GM19099 (cell line): Measurements from ENCODE around the gene PYGM.

Source experiments
- POLR2A ChIP-seq: IDR thresholded peaks from 3 replicates; pipeline ENCODE4 v1.6.1; 2011; ENCODE audit warnings: low read depth; ENCODE audit not compliant: insufficient read length; ENCODE audit errors: extremely low read depth

PYGM gene

GRCh38 chr11:64759722-64760719 is at the start of gene PYGM:
Gene PYGM (minus strand): TSS chr11:64759974. CDS start chr11:64759898, 76 bp downstream.
- TF ChIP-seq POLR2A = no peak

GRCh38 chr11:64805481-64805880 is 45.7 kb upstream of the PYGM start:
- TF ChIP-seq POLR2A = no peak

DNA sequence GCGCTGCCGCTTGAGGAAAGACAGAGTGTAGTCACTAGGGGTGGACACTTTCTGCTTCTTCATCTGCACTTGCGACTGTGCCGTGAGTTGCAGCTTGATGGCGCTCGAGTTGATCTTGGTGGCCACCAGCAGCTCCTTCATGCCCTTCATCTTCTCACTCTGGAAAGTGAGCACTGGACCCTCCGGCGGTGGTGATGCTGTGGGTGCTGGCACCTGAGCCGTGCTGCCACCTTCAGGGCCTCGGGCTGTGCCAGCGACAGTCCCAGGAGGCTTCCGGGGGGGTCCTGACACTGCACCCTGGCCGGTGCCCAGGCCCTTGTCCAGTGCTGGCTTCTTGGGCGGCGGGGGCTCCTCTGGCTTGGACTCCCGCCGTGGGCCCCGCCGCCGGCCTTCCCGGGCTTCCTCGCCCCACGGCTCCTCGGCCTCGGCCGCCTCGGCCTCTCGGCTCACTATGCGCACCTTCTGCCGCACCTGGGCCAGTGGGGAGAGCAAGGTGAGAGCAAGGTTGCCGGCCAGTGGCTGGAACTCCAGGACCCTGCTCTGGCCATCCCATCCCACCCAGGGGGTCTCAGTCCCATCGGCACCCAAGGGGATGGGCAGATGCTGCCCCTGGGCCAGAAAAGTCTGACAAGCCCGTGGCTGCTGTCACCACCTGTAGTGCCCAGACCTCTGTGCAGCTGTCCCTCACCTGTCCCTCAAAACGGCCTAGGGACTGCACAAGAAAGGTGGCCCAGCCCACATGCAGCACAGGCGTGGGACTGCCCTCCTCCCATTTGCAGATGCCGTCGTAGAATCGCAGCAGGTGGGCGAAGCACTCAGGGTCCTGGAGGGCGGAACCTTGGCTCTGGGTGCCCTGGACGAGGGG is 44.8 kb upstream of the PYGM start:
- TF ChIP-seq POLR2A = no peak

DNA sequence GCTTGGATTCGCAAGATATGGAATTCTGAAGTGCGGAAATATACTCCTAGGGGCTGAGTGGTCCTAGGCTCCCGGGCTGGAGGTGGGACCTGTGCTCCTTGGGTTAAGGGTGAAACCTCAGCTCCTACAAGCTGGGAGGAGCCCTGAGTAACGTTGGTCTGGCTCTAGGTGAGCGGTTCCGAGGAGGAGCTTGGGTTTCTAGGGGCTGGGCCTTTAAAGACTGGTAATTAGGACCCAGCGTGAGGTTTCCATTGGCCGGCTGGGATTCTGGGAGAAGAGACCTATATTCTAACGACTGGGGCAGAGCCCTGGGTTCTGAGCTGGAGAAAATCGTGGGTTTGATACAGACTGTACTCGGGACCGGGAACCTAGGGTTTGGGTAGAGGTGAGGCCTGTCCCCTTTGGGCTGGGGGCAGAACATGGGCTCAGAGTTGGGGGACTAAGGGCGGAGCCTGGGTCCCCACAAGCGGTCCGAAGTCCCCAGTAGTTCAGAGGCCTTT is 44.1 kb upstream of the PYGM start:
- no peak for TF ChIP-seq POLR2A

DNA sequence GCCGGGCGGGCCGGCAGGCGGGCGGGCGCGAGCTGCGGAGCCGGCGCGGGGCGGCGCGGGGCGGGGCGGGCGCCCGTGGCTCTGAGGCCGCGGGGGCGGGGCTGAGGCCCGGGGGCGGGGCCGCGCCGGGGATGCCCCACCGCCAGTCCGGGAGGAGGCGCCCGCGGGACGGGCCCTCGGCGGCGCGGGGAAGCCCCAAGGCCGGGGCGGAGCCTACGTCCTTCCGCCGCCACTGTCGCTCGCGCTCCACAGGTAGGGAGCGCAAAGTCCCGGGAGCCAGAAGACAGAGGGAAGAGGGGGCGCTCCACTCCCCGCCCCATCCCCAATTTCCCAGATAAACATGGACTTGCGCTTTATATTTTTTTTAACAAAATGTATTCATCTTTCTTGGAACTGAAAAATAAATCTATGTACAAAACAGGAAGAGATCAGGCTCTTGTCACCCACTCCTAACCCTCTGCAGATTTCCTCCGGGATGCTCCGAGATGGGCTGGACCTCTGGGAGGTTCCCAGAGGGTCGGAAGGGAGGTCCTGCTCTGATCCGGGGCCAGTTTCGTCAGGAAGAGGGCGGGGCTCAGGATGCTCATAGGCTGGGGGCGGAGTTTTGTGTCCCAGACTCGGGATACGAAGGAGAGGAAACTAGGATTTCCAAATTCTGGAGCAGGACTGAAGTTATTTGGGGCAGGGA is 43.5 kb upstream of the PYGM start, which contains the start of gene MAP4K2:
Gene MAP4K2, minus strand, starts transcription at position 57 of the 688 bp plus-strand sequence. CDS start 65 bp downstream, outside the sequence.
- TF ChIP-seq POLR2A = peak; percentile 52

GRCh38 chr11:64802370-64803157 is 42.8 kb upstream of the PYGM start:
- peak; percentile 26 for TF ChIP-seq POLR2A

- no peak for TF ChIP-seq POLR2A
These were observed 42.0 kb upstream of the PYGM start for GRCh38 chr11:64801561-64802369.

GRCh38 chr11:64801158-64801464 is 41.3 kb upstream of the PYGM start:
- no peak for TF ChIP-seq POLR2A

DNA sequence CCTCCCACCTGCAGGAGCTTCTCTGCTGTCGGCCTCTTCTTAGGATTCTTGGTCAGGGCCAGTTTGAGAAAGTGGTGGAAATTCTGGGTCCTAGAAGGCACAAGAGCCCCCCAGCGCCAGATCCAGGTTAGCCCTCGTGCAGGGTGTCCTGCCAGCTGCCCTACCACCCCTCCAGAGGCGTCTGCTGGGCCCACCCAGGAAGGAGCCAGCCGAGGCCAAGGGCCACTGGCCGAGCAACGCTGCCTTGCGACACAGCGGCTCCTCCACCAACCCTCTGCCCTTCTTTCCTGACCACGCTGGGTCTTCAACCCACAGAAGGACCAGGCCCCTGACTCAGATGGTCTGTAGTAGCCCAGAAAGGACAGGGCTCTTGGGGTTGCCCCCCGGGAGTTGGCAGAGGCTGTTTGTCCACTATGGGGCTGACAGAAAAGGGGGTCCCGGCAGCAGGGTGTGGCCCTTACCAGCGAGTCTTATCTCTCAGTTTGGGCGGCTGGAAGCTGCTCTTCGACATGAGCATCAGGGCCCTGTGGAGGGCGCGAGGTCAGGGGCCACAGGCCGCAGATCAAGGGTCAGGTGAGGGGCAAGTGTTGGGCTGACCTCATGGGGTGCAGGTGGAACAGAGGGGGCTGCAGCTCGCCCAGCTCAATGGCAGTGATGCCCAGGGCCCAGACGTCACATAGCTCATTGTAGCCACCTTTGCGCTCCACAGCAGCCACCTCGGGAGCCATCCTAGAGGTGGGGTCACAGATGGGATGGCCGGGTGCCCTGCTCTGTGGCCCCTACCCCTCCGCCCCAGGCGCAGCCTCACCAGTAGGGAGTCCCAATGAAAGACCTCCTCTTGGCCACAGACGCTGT is 40.8 kb upstream of the PYGM start:
- TF ChIP-seq POLR2A = no peak

- no peak for TF ChIP-seq POLR2A
These were observed 40.0 kb upstream of the PYGM start for GRCh38 chr11:64799623-64800302.

DNA sequence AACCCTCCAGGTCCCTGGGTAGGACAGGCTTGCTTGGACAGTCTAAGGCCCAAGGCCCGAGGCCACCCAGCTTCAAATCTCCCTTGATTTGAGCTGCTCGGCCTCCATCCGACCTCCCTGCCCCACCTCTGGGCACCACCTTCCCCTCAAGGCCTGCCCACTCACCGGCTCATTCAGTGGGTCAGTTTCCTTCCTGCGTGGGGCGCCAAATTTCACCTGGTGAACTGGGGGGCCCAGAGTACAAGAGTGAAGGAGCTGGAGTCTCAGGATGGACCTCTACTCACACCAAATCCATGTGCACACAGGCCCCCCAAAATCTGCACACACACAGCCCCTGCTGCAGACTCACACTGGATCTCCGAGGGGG is 39.5 kb upstream of the PYGM start:
- no peak for TF ChIP-seq POLR2A
